Subcutaneous adipose tissue (tissue), 4 donors: ENCODE measurements around the gene MDFI. TPM values are rescaled to one million over a fixed set of nuclear protein-coding genes. Genes with fewer than 3 reads are reported as not detected.

Experiments
- total RNA-seq, 4 donors: library from RNA; depleted of rRNA; stranded (reverse); fragments of >200 nt; gene quantifications; one replicate each; pipeline ENCODE4 v1.1.0, GENCODE V29; 2016
- TF ChIP-seq, protein P1 (sequence below): fragments of 450-650 bp; IDR thresholded peaks from one replicate; pipeline ENCODE4 v1.5.1; 2016; ENCODE audit warnings: low read depth, mild to moderate bottlenecking, control low read depth, antibody characterized with exemption, moderate library complexity

MDFI gene
- total RNA-seq, 4 donors from 2014 or later, result 1.6 to 77.6 (median 11.7) TPM

DNA sequence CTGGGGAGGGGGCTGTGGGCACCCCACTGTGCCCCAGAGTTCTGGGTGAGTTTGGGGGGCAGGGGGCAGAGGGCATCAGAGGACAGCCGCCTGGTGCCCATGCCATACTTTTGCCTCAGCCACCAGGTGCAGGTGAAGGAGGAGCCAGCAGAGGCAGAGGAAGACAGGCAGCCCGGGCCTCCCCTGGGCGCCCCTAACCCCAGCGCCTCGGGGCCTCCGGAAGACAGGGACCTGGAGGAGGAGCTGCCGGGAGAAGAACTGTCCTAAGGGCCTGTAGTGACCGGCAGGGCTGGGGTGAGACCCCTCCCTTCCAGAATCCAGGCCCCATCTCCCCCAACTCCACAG lies 39.6 kb upstream of the MDFI start:
- TF ChIP-seq, protein P1, sequence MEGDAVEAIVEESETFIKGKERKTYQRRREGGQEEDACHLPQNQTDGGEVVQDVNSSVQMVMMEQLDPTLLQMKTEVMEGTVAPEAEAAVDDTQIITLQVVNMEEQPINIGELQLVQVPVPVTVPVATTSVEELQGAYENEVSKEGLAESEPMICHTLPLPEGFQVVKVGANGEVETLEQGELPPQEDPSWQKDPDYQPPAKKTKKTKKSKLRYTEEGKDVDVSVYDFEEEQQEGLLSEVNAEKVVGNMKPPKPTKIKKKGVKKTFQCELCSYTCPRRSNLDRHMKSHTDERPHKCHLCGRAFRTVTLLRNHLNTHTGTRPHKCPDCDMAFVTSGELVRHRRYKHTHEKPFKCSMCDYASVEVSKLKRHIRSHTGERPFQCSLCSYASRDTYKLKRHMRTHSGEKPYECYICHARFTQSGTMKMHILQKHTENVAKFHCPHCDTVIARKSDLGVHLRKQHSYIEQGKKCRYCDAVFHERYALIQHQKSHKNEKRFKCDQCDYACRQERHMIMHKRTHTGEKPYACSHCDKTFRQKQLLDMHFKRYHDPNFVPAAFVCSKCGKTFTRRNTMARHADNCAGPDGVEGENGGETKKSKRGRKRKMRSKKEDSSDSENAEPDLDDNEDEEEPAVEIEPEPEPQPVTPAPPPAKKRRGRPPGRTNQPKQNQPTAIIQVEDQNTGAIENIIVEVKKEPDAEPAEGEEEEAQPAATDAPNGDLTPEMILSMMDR, result no peak

DNA sequence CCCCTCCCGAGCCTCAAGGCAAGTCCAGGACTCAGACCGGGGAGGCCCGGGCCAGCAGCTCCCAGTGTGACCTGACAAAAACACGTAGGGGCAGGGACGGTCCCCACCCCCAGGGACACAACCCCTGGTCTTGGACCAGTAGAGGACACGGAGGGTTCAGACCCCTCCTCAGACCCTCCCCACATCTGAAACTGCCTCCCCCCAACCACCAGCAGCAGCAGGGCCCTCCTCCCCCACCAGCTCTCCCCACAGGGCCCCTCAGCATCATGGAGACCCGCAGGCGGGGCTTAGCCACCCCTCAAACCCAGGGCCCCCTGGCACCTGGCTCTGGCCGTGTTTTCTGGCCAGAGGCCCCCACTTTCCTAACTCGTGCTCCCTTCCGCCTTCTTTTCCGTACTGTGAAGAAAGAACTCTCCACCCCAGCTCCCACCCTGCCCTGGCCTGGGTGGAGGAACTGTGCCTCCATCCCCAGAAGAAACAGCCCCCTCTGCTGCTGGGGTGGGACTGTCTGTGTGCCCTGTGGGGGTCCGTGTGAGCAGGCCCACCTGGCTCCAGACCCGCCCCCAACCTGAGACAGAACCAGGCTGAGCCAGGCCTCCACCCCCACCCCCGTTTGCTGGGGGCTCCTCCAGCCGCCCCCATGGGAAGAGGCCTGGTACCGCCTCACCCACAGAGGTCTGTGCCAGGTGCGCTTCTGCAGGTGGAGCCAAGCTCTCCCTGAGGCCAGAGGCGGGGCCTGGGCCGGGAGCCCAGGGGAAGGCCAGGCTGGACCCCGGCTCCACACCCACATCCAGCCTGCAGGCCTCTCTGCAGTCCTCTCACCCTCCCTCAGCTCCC lies 39.0 kb upstream of the MDFI start:
- TF ChIP-seq, protein P1, result no peak

DNA sequence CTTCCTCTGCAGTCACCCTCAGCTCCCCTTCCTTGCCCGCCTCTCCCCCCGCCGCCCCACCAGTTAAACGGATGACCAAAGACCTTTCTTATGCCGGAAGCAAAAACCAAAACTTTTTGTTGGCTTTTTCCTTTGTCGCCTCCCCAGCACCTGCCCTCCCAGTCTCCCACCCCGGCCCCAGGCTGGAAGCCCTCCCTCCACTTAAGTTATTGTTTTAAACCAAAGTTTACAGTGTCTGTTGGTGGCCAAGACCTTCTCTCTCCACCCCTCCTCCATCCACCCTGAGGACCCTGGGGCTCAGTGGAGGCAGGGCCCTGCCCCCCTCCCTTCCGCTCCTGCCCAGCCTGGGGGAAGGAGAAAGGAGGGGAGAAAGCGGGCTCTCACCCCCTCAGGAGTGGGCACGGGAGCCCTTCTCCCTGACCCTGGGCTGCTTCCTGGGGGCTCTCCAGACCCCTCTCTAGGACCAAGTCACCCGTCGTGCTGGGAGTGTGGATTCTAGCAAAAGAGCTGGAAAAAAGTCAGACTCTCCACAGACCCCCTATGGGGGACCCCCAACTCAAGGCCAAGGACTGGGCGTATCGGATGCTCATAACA lies 38.3 kb upstream of the MDFI start:
- TF ChIP-seq, protein P1, result no peak

DNA sequence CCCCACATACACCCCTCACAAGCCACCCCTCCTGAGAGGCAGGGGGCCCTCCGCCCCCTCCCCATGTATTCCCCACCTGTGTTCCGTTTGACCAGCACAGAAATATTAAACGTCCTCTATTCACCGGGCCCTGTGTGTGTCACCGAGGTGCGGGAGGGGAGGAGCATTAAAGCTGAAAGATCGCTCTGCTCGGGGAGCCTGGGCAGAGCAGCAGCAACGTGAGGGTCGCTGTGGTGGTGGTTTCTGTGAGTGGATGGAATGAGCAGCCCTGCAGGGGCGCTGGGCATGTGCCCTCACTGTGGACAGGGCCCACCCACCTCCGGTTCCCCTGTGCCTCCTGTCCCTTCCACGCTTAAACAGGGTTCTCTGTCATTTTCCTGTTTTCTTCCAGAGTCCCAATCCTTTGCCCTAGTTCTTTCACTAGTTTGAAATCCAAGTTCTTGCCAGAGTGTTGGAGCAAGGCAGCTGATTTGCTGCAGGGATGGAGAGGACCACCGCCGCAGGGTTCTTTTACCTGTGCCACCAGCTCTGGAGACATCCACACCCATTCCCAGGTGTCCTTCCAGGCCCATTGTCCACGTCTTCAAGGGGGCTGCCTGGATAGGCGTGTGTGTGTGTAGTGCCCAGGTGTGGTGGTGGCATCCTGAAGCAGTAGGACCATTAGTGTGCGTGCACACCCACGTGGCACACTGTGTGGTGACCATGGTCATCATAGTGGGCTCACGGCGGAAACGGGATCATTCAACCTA lies 37.6 kb upstream of the MDFI start:
- TF ChIP-seq, protein P1, result no peak

DNA sequence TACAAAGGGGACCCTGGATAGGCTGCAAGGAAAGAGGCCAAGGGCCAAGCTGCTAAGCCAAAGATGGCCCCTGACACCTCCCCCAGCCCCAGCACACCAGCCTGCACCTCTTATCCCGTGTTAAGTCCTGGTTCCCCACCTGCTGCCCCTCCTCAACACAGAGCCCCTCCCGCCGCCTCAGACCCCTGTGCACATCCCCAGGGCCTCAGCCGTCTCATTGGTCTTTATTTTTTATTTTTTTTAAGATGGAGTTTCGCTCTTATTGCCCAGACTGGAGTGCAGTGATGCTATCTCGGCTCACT lies 37.1 kb upstream of the MDFI start:
- TF ChIP-seq, protein P1, result no peak

DNA sequence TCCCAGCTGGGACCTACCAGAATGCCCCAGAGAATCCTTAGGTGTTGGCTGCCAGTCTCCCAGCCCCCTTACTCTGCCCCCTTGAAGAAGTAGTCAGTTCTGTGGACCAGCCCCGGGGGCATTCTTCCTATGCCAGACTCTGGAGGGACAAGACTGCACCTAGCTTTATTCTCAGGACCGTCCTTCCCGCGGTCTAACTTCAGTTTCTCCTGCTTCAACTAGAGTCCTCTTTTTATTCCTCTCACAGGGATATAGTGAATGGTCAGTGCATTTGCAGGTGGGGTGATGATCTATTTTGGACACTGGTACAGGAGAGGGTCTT lies 35.9 kb upstream of the MDFI start:
- TF ChIP-seq, protein P1, result no peak

DNA sequence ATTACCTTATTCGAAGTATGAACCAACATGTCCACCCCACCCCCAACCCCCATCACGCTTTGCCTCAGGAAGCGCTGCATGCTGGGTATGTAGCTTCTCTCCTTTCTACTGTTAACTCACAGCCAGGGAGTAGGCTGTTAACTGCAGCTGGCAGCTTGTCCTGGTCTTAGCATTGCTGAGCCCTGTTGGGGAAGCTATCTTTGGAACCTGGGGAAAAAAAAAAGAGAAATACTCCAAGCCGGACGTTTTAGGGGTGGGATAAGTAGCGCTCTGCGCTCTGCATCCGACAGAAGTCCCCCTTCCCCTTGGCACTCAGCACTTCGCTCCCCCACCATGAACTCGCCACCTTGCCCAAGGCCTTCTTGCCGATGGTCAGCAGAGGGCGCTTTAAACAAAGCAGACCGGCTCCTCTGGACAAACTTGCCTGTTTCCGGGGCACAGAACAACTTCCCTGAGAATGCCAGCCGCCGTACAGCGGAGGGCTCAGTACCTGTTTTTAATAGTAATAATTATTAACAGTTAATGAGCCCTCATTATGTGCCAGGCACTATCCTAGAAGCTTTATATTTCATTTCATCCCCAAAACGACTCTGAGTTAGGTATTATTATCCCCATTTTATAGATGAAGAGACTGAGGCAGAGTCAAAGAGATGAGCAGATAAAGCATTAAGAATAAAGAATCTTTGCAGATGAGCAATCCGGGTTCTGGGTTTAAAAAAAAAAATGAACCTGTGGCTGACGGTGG lies 35.2 kb upstream of the MDFI start:
- TF ChIP-seq, protein P1, result no peak
